PC-3 (cell line): Measurements from ENCODE around the gene LMNA. TPM values are rescaled to one million over a fixed set of nuclear protein-coding genes. Genes with fewer than 3 reads are reported as not detected.

Experiments used
- ATAC-seq: fragments of 200-7000 bp; cut with Tn5 transposase; 2 replicates; pipeline ENCODE4 v1.9.1; 2020; ENCODE audit warnings: mild to moderate bottlenecking, moderate library complexity
- BruUV-seq: library from RNA; stranded (reverse); fragments of 400-500 nt; replicated peaks from 2 replicates; lab custom pipeline; 2021; lab: Mats Ljungman, UMichigan
- CTCF ChIA-PET: fragments of 300-600 bp; sonication (Branson Sonifier 250); formaldehyde crosslinking; loops from one replicate; lab custom pipeline; 2022; ENCODE audit warnings: antibody characterized with exemption; lab: Charles Lee
- POLR2A ChIA-PET: fragments of 300-600 bp; sonication (Branson Sonifier 250); formaldehyde crosslinking; loops from one replicate; lab custom pipeline; 2022; ENCODE audit warnings: antibody characterized with exemption; ENCODE audit not compliant: unreplicated experiment; lab: Charles Lee
- DNase-seq: peaks from one replicate; pipeline ENCODE4 v3.0.0-alpha.2; 2015
- H2AFZ ChIP-seq: fragments of 300-600 bp; sonication (generic); 2 replicates; pipeline ENCODE4 v1.6.0; 2016; ENCODE audit warnings: antibody characterized with exemption, low read length
- H3F3A ChIP-seq: fragments of 300-600 bp; sonication (generic); one replicate; pipeline ENCODE4 v1.6.0; 2017; ENCODE audit warnings: antibody characterized with exemption, low read length, control low read depth, mild to moderate bottlenecking; ENCODE audit not compliant: unreplicated experiment
- H3K27ac ChIP-seq: fragments of 300-600 bp; sonication (generic); 2 replicates; pipeline ENCODE4 v1.5.1; 2016; ENCODE audit warnings: mild to moderate bottlenecking, low read length
- H3K27me3 ChIP-seq: fragments of 300-600 bp; sonication (generic); 2 replicates; pipeline ENCODE4 v1.6.1; 2016; ENCODE audit warnings: low read length, mixed read lengths
- H3K36me3 ChIP-seq: fragments of 300-600 bp; sonication (generic); 2 replicates; pipeline ENCODE4 v1.6.1; 2016; ENCODE audit warnings: low read depth, mixed run types, low read length, mixed read lengths
- H3K4me1 ChIP-seq: fragments of 300-600 bp; sonication (generic); 2 replicates; pipeline ENCODE4 v1.5.1; 2016; ENCODE audit warnings: low read length; ENCODE audit not compliant: insufficient read depth
- H3K4me2 ChIP-seq: fragments of 300-600 bp; sonication (generic); 2 replicates; pipeline ENCODE4 v1.6.0; 2016; ENCODE audit warnings: low read length
- H3K4me3 ChIP-seq: fragments of 300-600 bp; sonication (generic); 2 replicates; pipeline ENCODE4 v1.5.1; 2016; ENCODE audit warnings: mild to moderate bottlenecking, low read length, mixed read lengths
- H3K79me2 ChIP-seq: fragments of 300-600 bp; sonication (generic); 2 replicates; pipeline ENCODE4 v1.6.1; 2017; ENCODE audit warnings: low read length, mixed read lengths
- H3K9ac ChIP-seq: fragments of 300-600 bp; sonication (generic); 2 replicates; pipeline ENCODE4 v1.6.0; 2016; ENCODE audit warnings: mild to moderate bottlenecking, low read length
- H3K9me2 ChIP-seq: fragments of 300-600 bp; sonication (generic); replicated peaks from 2 replicates; pipeline ENCODE4 v1.6.1; 2016; ENCODE audit warnings: mixed run types, low read length, mixed read lengths
- H3K9me3 ChIP-seq: fragments of 300-600 bp; sonication (generic); 2 replicates; pipeline ENCODE4 v1.6.1; 2016; ENCODE audit warnings: low read length, mixed read lengths
- H4K20me1 ChIP-seq: fragments of 300-600 bp; sonication (generic); 2 replicates; pipeline ENCODE4 v1.6.1; 2016; ENCODE audit warnings: low read length, mixed read lengths
- EZH2 ChIP-seq: fragments of 300-600 bp; sonication (generic); IDR thresholded peaks from one replicate; pipeline ENCODE4 v1.6.1; 2017; ENCODE audit warnings: antibody characterized with exemption, mild to moderate bottlenecking, low read length; ENCODE audit not compliant: unreplicated experiment
- EZH2phosphoT487 ChIP-seq: fragments of 300-600 bp; sonication (generic); IDR thresholded peaks from 2 replicates; pipeline ENCODE4 v1.6.1; 2018; ENCODE audit warnings: mild to moderate bottlenecking, antibody characterized with exemption, low read length, borderline replicate concordance
- intact Hi-C: fragments of 100-400 bp; cut with micrococcal nuclease; formaldehyde crosslinking; loops from 2 replicates; pipeline ENCODE4 v1.9.0; 2023
- total RNA-seq: library from RNA; depleted of rRNA; stranded (reverse); fragments of >200 nt; gene quantifications from 2 replicates; pipeline ENCODE4 v1.2.3, GENCODE V29; 2014
- TF ChIP-seq, protein P1 (sequence below): fragments of 300-600 bp; sonication (generic); conservative IDR thresholded peaks from 2 replicates; pipeline ENCODE4 v1.5.1; 2017; ENCODE audit warnings: antibody characterized with exemption, low read depth, mild to moderate bottlenecking, low read length

LMNA gene
- total RNA-seq, 1 experiment from 2014 or later, result 864 TPM

DNA sequence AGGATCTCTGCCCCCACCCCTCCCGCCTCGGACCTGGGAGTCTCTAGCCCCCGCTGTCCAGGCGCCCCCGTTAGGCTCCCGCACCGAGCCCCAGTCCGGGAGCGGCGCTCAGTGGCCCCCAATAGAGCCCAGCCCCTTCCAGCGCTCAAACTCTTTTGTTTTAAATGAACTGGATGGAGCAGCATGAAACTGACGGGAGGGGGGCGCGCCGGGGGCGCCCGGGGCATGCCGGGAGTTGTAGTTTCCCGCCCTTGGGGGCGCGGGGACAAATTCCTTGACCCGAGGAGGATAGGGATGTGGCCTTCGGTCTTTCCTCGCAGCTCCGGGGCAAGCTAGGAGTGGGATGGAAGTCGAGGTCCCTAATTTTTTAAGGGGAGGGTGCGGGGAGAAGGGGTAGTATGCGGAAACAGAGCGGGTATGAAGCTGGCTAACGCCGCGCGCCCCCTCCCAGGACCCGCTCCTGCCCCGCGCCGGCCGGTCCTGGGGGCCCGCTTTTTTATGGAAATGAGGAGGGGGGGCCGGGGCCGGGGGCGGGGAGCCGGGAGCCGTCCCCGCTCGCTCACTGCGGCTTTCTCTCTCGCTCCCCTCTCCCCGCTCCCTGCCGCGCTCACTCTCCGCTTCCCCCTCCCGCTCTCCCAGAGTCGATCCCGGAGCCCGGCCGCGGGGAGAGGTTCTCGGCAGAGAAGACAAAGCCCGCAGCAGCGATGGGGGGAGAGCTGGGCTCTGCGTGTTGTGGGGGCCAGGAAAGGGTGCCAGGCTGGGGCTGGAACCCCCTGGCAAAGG is 32.0 kb upstream of the LMNA start, which contains the start of gene MEX3A:
Gene MEX3A, minus strand, starts transcription at position 157 of the 783 bp plus-strand sequence. CDS start 467 bp downstream, outside the sequence.
- peak within 1 kb of the TSS; percentile 95 for H2AFZ ChIP-seq
- ChIA-PET CTCF (interaction anchor here (0.6 kb wide), 1 partner anchor 147 kb away, joined by 4 read pairs; no protein-coding TSS in a partner anchor), POLR2A (interaction anchor here (0.7 kb wide), 1 partner anchor 74 kb away, joined by 4 read pairs; no protein-coding TSS in a partner anchor)
- H3K36me3 ChIP-seq, result no peaks in the 10 kb centered on the region
- TF ChIP-seq EZH2, result no peak
- TF ChIP-seq, protein P1, sequence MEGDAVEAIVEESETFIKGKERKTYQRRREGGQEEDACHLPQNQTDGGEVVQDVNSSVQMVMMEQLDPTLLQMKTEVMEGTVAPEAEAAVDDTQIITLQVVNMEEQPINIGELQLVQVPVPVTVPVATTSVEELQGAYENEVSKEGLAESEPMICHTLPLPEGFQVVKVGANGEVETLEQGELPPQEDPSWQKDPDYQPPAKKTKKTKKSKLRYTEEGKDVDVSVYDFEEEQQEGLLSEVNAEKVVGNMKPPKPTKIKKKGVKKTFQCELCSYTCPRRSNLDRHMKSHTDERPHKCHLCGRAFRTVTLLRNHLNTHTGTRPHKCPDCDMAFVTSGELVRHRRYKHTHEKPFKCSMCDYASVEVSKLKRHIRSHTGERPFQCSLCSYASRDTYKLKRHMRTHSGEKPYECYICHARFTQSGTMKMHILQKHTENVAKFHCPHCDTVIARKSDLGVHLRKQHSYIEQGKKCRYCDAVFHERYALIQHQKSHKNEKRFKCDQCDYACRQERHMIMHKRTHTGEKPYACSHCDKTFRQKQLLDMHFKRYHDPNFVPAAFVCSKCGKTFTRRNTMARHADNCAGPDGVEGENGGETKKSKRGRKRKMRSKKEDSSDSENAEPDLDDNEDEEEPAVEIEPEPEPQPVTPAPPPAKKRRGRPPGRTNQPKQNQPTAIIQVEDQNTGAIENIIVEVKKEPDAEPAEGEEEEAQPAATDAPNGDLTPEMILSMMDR, result no peak
- H3K79me2 ChIP-seq, result peaks cover 29% of the 10 kb centered on the region
- peaks cover 12% of the 10 kb centered on the region for H3K4me1 ChIP-seq
- no peaks in the 10 kb centered on the region for H3F3A ChIP-seq
- H3K27me3 ChIP-seq, result no peaks in the 10 kb centered on the region
- no TSS peak for BruUV-seq
- peak within 1 kb of the TSS; percentile 78 for H3K4me3 ChIP-seq
- H4K20me1 ChIP-seq, result no peaks in the 10 kb centered on the region
- DNase-seq, result peak; percentile 77
- H3K4me2 ChIP-seq, result peak within 1 kb of the TSS; percentile 91
- no peaks in the 10 kb centered on the region for H3K9me2 ChIP-seq
- peak within 1 kb of the TSS; percentile 78 for H3K9ac ChIP-seq
- no peaks in the 10 kb centered on the region for H3K9me3 ChIP-seq
- peak; percentile 72 for ATAC-seq
- H3K27ac ChIP-seq, result no peak within 1 kb of the TSS
- intact Hi-C loops, result loop anchor here (1.0 kb wide), 1 partner anchor 28 kb away; the partner anchor contains the start of gene LAMTOR2

GRCh38 chr1:156083800-156084790 is 30.4 kb upstream of the LMNA start:
- Histone ChIP-seq H3K4me2 (peak overlapping the region; percentile 91; the same call in 1 of the 2 replicates), H3K4me3 (no peak overlapping the region), H3K27ac (no peak overlapping the region), H3K36me3 (no peaks in the 10 kb centered on the region), H3K79me2 (peaks cover 29% of the 10 kb centered on the region), H3K9ac (no peak overlapping the region), H4K20me1 (no peaks in the 10 kb centered on the region), H3K4me1 (peaks cover 12% of the 10 kb centered on the region), H3K9me3 (no peaks in the 10 kb centered on the region), H2AFZ (no peak overlapping the region), H3K9me2 (no peaks in the 10 kb centered on the region), H3F3A (no peaks in the 10 kb centered on the region), H3K27me3 (no peaks in the 10 kb centered on the region)
- CTCF ChIA-PET, result interaction anchor here (0.6 kb wide), 1 partner anchor 197 kb away, joined by 3 read pairs; no protein-coding TSS in a partner anchor
- no peak for ATAC-seq
- intact Hi-C loops, result no loop called here
- TSS peak; percentile 34 for BruUV-seq
- DNase-seq, result no peak
- POLR2A ChIA-PET, result interaction anchor here (0.6 kb wide), 1 partner anchor 102 kb away, joined by 4 read pairs; no protein-coding TSS in a partner anchor
- TF ChIP-seq, protein P1, result no peak
- no peak for TF ChIP-seq EZH2phosphoT487
- TF ChIP-seq EZH2, result no peak
